HUDEP-2 (cell line): ENCODE measurements around the gene MTMR2.
A peak's percentile ranks its signal among the peaks of the same experiment; 100 is the strongest.

ENCODE experiments used
- DNase-seq, 76 experiments: peaks; one replicate each; lab custom pipeline; 2025; ENCODE audit not compliant: unreplicated experiment in 76 of 76; lab: John Stamatoyannopoulos, UW

Gene MTMR2

DNA sequence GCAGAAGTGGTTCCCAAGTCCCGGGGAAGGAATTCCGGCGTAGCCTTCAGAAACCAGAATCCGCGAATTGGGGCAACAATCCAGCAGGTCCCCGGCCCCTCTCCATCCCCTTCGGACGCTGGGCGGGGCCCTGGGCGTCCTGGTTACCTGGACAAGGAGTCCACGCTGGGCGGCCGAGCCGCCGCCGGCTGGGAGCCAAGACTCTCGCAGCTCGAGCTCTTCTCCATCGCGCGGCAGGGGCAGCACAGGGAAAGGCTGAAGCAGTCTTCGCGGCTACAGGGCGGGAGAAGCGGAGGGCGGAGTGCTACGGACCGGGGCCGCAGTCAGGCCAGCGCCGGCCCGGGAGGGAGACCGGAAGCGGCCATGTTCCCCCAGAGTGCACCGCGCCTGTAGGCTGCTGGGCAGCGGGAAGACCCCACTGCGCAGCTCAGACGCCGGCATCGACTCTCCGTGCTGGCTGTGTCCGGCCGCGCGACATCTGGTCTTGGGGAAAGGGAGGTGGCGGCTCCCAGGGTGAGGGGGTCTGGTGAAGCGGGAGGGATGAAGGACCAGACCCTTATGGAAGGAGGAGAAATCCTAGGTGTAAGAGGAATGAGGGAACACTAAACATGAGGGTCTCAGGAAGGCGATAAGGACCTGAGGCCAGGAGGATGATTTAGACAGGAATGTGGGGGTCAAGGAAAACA lies at the start of gene MTMR2:
MTMR2 (minus strand) TSS at position 380 of the 686 bp plus-strand sequence; CDS start at position 227, 153 bp downstream.
- DNase-seq: peak in 57 of 76 experiments; percentile 4 to 79 (median 39)

DNA sequence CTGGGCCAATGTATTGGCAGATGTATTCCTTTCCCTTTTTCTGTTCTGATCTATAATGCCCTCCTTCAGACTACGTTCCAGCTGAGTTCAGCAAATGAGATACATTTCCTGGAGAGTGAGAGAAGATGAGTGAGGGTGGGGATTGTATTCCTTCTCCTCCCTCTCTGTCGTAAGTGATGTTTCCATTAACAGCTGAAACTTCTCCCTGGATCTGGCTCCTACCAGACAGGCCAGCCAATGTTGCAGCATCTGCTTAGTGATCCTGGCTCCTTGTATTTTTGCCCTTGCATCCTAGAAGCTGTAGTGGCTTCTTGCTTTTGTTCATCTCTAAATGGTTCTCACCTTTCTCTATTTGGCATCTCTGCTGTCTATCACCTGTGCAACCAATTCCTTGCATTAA lies 48.2 kb upstream of the MTMR2 start:
- no peak for DNase-seq

GRCh38 chr11:95968585-95968984 lies 44.7 kb upstream of the MTMR2 start:
- DNase-seq: peak in 2 of 76 experiments; percentile 1 to 7

DNA sequence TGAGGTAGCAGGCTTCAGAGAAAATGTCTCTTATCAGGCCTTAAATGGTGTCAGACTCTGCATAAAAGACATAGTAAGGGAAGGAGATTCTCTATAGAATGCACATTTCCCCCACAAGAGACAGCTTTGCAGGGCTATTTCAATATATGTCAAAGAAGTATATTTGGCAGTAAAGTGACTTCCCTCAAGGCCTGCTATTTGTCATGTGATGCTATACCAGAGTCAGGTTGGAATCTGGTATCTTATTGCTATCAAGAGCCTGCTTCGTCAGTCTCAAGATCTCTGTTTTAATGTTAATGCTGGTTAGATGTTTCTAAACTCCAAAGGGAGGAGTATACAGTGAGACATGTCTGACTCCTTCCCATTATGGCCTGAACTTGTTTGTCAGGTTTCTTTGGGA lies 40.4 kb upstream of the MTMR2 start:
- peak in 2 of 76 experiments; percentile 14 to 37 for DNase-seq

DNA sequence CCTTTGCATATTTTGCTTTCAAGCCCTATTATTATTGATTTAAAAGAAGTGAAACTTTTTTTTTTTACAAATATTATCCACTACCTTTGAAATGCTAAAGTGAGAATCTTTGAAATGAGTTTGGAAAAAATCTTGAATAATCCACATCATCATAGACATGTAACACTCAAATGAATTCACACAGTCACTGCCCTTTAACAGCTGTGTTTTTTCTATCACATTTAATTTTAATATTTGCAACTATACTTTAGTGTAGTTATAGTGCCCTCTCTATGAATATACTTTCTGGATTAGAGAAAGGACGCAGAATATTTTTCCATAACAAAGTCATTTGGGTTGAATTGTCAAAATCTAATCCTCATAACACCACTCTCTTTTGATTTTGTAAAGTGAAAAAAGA lies 37.9 kb upstream of the MTMR2 start:
- DNase-seq: no peak

DNA sequence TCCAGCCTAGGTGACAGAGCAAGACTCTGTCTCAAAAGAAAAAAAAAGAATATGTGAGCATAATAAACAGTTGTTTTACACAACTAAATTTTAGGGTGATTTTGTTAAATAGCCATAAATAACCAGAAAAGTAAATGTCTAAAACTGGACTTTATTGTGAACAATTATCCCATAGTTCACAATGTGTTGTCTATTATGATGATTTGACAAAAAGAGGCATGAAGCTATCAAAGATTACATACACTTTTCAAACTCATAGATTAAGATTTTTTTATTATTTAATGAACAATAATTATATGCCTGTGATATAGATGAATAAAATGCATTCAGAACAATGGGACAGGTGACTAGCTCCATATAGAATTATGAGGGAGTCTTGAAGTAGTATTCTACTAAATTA lies 27.0 kb upstream of the MTMR2 start:
- DNase-seq: no peak

DNA sequence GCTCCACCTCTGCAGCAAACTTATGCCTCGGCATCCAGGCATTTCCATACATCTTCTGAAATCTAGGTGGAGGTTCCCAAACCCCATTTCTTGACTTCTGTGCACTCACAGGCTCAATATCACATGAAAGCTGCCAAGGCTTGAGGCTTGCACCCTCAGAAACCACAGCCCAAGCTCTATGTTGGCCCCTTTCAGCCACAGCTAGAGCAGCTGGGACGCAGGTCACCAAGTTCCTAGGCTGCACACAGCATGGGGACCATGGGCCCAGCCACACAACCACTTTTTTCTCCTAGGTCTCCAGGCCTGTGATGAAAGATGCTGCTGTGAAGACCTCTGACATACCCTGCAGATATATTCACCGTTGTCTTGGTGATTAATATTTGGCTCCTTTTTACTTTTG lies 24.7 kb upstream of the MTMR2 start:
- DNase-seq: no peak

GRCh38 chr11:95944623-95945022 lies 20.7 kb upstream of the MTMR2 start:
- DNase-seq: no peak

- DNase-seq: no peak
These were observed 19.6 kb upstream of the MTMR2 start for GRCh38 chr11:95943546-95943945.

DNA sequence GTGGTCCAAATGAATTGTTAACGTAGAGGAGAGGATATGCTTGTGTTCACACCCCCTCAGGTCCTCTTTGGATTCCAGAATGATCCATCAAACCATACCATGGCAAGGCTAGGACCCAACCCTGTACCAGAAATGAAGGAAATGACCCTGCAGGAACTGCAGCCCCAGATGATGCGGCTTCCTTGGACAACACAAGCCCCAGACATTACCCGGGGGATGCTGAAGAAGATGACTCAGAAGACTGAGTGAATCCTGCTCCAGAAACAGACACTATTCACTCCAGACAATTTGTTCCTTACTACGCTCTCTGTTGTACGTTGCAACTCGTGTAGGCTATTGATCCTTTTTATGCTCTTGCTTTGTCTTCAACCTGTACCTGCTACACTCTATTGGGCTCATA lies 15.2 kb upstream of the MTMR2 start:
- no peak for DNase-seq

GRCh38 chr11:95937358-95937757 lies 13.5 kb upstream of the MTMR2 start:
- no peak for DNase-seq

DNA sequence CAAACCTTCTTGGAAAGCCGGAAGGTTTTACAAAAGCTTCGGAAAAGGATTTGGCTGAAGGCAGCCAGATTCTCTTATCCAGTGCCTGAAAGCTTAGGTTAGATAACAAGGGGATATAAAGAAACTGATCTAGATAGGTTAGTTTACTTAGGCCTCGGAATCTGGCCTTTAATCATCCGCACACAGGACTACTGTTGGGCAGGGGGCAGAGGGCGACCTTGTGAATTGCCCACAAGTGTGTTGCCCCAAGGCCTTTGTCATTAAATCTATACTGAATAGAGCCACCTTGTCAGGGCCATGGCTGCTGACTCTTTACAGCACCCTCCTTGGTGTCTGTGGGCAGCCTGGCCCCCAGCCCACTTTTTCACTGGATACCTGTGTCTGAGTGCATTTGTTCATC lies 9.7 kb upstream of the MTMR2 start:
- no peak for DNase-seq

GRCh38 chr11:95931916-95932315 lies 8.0 kb upstream of the MTMR2 start:
- no peak for DNase-seq

DNA sequence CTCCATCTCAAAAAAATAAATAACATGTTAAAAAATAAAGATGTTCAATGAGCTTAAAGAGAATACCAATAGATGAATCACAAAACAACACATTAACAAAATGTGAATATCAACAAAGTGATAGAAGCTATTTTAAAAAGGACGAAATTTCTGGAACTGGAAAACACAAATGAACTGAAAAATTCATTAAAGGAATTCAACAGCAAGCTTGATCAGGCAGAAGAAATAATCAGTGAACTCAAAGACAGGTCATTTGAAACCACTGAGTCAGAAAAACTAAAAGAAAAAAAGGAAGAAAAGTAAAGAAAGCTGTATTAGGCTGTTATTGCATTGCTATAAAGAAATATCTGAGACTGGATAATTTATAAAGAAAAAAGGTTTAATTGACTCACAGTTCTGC lies 7.0 kb upstream of the MTMR2 start:
- DNase-seq: no peak

GRCh38 chr11:95926726-95927125 lies 2.8 kb upstream of the MTMR2 start:
- no peak for DNase-seq

DNA sequence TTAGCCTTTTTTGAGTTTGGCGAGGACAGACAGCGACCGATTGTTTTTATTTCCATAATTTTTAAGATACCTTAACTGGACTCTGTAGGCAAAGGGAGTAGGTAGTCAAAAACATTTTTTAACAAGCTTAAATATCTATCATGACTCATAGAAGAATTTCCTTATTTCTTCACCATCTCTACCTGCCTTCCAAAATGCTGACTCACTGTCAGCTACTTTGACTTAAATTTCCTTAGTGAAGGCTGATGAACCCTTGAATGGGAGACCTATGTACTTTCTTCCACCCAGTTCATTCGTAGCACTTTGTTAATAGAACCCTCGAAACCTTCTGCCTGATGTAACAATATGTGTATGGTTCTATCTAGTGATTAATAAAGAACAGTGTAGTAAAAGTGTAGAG lies 1.1 kb upstream of the MTMR2 start:
- DNase-seq: no peak

DNA sequence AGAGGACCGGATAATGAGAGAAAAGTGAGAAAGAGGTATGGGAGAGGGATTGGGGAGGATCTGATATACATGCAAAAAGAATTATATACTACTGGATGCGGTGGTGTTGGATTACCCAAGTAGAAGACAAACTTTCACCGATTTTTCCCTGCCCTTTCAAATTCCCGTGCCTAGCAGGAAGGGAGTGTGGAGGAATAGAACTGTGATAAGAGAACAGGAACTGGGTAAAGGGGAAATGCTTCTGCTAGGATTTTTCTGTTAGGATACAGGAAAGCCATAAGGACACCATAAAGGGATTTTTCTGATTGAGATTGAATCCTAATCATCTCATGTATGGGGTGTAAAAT lies 480 bp upstream of the MTMR2 start:
- DNase-seq: no peak

DNA sequence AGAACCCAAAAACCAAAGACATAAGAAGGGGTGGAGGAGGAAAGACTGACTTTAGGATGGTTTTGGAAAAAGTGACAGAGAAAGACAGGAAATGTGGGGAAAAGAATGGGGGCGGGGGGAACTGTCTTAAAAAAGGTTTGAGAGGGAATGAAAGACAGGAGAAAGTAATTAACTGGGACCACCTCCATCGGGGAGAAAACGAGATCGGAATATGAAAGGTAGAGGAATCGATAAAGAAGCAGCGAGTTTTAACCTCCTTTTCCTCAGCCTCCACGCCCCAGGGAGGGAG lies 524 bp downstream of the MTMR2 start:
- DNase-seq: peak in 1 of 76 experiments; percentile 32

- no peak for DNase-seq
These were observed 1.1 kb downstream of the MTMR2 start for GRCh38 chr11:95922536-95923438.

- no peak for DNase-seq
These were observed 1.8 kb downstream of the MTMR2 start for GRCh38 chr11:95922099-95922498.

GRCh38 chr11:95920460-95921105 lies 3.3 kb downstream of the MTMR2 start:
- peak in 2 of 76 experiments; percentile 8 to 10 for DNase-seq

- DNase-seq: no peak
These were observed 4.4 kb downstream of the MTMR2 start for GRCh38 chr11:95919514-95919913.
